SK-N-MC (cell line): ENCODE results near the gene GPN3.

Experiments used
- EZH2 ChIP-seq: fragments of 200-600 bp; sonication (generic); IDR thresholded peaks from one replicate; pipeline ENCODE4 v1.6.1; 2017; ENCODE audit warnings: antibody characterized with exemption
- FOXP2 ChIP-seq: optimal IDR thresholded peaks from 2 replicates; pipeline ENCODE3; 2011; ENCODE audit warnings: mild to moderate bottlenecking, moderate library complexity; ENCODE audit not compliant: insufficient read depth; ENCODE audit errors: extremely low read length, control extremely low read depth
- POLR2AphosphoS5 ChIP-seq: IDR thresholded peaks from 2 replicates; pipeline ENCODE4 v1.6.1; 2012; ENCODE audit warnings: mild to moderate bottlenecking, low read depth, low read length, borderline replicate concordance

- TF ChIP-seq EZH2 (no peak), POLR2AphosphoS5 (no peak), FOXP2 (no peak)
Measured at GRCh38 chr12:110467847-110468213, 227 bp downstream of the GPN3 start.
